Measurements from ENCODE around the gene GABBR2.

GABBR2 gene

GRCh38 chr9:98583417-98583816, 125.3 kb downstream of the GABBR2 start:
- H3K27ac ChIP-seq, result no peak overlapping the region
- H3K27me3 ChIP-seq (replicated peaks), result peaks cover 3% of the 10 kb centered on the region
- no peak overlapping the region for H3K4me3 ChIP-seq (ENCODE audit: low read depth, low read length)
- no peaks in the 10 kb centered on the region for H3K36me3 ChIP-seq (replicated peaks)
- TF ChIP-seq, protein P1, sequence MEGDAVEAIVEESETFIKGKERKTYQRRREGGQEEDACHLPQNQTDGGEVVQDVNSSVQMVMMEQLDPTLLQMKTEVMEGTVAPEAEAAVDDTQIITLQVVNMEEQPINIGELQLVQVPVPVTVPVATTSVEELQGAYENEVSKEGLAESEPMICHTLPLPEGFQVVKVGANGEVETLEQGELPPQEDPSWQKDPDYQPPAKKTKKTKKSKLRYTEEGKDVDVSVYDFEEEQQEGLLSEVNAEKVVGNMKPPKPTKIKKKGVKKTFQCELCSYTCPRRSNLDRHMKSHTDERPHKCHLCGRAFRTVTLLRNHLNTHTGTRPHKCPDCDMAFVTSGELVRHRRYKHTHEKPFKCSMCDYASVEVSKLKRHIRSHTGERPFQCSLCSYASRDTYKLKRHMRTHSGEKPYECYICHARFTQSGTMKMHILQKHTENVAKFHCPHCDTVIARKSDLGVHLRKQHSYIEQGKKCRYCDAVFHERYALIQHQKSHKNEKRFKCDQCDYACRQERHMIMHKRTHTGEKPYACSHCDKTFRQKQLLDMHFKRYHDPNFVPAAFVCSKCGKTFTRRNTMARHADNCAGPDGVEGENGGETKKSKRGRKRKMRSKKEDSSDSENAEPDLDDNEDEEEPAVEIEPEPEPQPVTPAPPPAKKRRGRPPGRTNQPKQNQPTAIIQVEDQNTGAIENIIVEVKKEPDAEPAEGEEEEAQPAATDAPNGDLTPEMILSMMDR (IDR thresholded peaks at IDR 0.05; ENCODE audit: low read depth, low read length, missing control alignments), result no peak
- DNase-seq, result no peak
- in situ Hi-C loops (cut with HindIII; ENCODE audit: low pct_ligation_motif_present, low sequenced_read_pairs), result no loop called here

DNA sequence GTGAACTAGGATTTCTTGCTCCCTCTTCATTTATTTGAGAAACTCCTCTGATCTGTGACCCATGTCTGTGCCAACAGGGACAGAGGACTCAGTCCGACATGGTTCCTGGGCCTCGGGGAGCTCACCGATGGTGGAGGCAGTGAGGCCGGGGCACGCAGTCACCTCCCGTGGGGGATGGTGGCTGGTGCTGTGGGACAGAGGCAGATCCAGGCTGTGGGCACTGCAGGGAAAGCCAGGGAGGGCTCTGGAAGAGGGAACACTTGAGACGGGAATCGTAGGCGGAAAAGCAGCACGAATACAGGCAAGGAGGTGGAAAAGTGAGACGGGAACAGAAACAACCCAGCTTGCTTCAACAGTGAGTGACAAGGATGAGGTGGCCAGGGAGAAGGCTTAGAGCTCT, 127.8 kb downstream of the GABBR2 start:
- H3K36me3 ChIP-seq (replicated peaks), result no peaks in the 10 kb centered on the region
- no peak for DNase-seq
- no peak overlapping the region for H3K27ac ChIP-seq
- no peak overlapping the region for H3K4me3 ChIP-seq (ENCODE audit: low read depth, low read length)
- TF ChIP-seq, protein P1 (IDR thresholded peaks at IDR 0.05; ENCODE audit: low read depth, low read length, missing control alignments), result no peak
- in situ Hi-C loops (cut with HindIII; ENCODE audit: low pct_ligation_motif_present, low sequenced_read_pairs), result no loop called here
- H3K27me3 ChIP-seq (replicated peaks), result no peaks in the 10 kb centered on the region

DNA sequence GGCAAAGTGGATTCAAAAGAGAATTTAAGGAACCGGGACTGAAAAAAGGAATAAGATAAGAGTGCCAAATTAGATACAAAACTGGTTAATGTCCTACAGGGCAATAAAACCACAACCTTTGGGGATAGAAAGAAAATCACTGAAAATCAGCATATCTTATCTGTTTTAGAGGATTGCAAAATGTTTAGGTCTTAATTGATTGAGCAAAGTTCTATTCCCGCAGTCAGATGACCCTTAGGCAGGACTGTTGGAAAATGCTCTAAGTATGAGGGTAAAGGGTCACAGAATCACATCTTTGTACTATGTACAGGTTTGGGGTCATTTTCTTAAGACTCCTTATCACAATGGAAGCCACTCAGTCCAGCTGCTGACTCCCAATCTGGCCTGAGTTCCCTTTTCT, 129.0 kb downstream of the GABBR2 start:
- DNase-seq, result no peak
- Histone ChIP-seq H3K4me3 (ENCODE audit: low read depth, low read length) (no peak overlapping the region), H3K27ac (no peak overlapping the region), H3K36me3 (replicated peaks) (no peaks in the 10 kb centered on the region), H3K27me3 (replicated peaks) (no peaks in the 10 kb centered on the region)
- TF ChIP-seq, protein P1 (IDR thresholded peaks at IDR 0.05; ENCODE audit: low read depth, low read length, missing control alignments), result no peak
- in situ Hi-C loops (cut with HindIII; ENCODE audit: low pct_ligation_motif_present, low sequenced_read_pairs), result no loop called here

GRCh38 chr9:98577446-98577845, 131.3 kb downstream of the GABBR2 start:
- Histone ChIP-seq H3K4me3 (ENCODE audit: low read depth, low read length) (no peak overlapping the region), H3K27ac (no peak overlapping the region), H3K36me3 (replicated peaks) (no peaks in the 10 kb centered on the region), H3K27me3 (replicated peaks) (no peaks in the 10 kb centered on the region)
- TF ChIP-seq, protein P1 (IDR thresholded peaks at IDR 0.05; ENCODE audit: low read depth, low read length, missing control alignments), result no peak
- DNase-seq, result no peak
- in situ Hi-C loops (cut with HindIII; ENCODE audit: low pct_ligation_motif_present, low sequenced_read_pairs), result no loop called here

DNA sequence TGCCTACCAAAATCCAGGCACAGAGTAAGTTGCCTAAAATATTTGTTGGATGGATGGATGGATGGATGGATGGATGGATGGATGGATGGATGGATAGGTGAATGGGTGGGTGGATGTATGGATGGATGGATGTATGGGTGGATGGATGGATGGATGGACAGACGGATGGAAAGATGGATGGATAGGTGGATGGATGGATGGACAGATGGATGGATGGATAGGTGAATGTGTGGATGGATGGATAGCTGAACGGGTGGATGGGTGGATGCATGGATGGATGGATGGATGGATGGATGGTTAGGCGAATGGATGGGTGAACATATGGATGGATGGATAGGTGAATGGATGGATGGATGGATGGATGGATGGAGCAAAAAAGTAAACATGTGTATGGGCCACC, 131.9 kb downstream of the GABBR2 start:
- in situ Hi-C loops (cut with HindIII; ENCODE audit: low pct_ligation_motif_present, low sequenced_read_pairs), result no loop called here
- TF ChIP-seq, protein P1 (IDR thresholded peaks at IDR 0.05; ENCODE audit: low read depth, low read length, missing control alignments), result no peak
- Histone ChIP-seq H3K4me3 (ENCODE audit: low read depth, low read length) (no peak overlapping the region), H3K36me3 (replicated peaks) (no peaks in the 10 kb centered on the region), H3K27ac (no peak overlapping the region), H3K27me3 (replicated peaks) (no peaks in the 10 kb centered on the region)
- no peak for DNase-seq

DNA sequence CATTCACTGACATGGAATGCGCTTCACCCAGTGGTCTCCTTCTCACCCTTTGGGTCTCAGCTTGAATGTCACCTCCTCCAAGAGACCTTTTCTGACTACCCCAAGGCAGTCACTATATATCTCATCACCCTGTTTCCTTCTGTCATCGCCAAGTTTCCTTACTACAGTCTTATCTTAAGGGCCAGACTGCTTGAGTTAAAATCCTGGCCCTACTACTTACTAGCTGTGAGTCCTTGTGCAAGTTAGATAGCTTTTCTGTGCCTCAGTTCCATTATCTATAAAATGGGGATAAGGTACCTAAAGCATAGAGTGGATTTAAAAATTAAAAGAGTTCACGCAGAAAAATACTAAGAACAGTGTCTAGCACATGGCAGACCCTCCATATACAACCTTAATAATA, 132.4 kb downstream of the GABBR2 start:
- Histone ChIP-seq H3K27ac (no peak overlapping the region), H3K27me3 (replicated peaks) (no peaks in the 10 kb centered on the region), H3K36me3 (replicated peaks) (no peaks in the 10 kb centered on the region), H3K4me3 (ENCODE audit: low read depth, low read length) (no peak overlapping the region)
- TF ChIP-seq, protein P1 (IDR thresholded peaks at IDR 0.05; ENCODE audit: low read depth, low read length, missing control alignments), result no peak
- in situ Hi-C loops (cut with HindIII; ENCODE audit: low pct_ligation_motif_present, low sequenced_read_pairs), result no loop called here
- DNase-seq, result no peak

All from brain microvascular endothelial cell (primary cell).